Fibroblast of peridontal ligament (primary cell): ENCODE results near the gene VSIG2.

Experiments
- DNase-seq: peaks from one replicate; pipeline ENCODE4 v3.0.0-alpha.2; 2010; ENCODE audit errors: extremely low read depth

The VSIG2 gene

GRCh38 chr11:124763156-124763947 lies 11.3 kb upstream of the VSIG2 start:
- peak; percentile 59 for DNase-seq

GRCh38 chr11:124762624-124763155 lies 10.6 kb upstream of the VSIG2 start:
- no peak for DNase-seq

GRCh38 chr11:124762105-124762623 lies 10.1 kb upstream of the VSIG2 start, which contains the start of gene ESAM:
ESAM (minus strand) TSS chr11:124762290; CDS start chr11:124762154, 136 bp downstream.
- DNase-seq = no peak

GRCh38 chr11:124761301-124762104 lies 9.4 kb upstream of the VSIG2 start:
- no peak for DNase-seq

GRCh38 chr11:124760806-124761205 lies 8.8 kb upstream of the VSIG2 start:
- DNase-seq = no peak

GRCh38 chr11:124760205-124760652 lies 8.2 kb upstream of the VSIG2 start:
- no peak for DNase-seq

- no peak for DNase-seq
Measured at GRCh38 chr11:124759266-124760204, 7.5 kb upstream of the VSIG2 start.

GRCh38 chr11:124758355-124759265 lies 6.6 kb upstream of the VSIG2 start:
- peak; percentile 15 for DNase-seq

- no peak for DNase-seq
Measured at GRCh38 chr11:124757320-124757719, 5.3 kb upstream of the VSIG2 start.

- DNase-seq = no peak
Measured at GRCh38 chr11:124756753-124757227, 4.7 kb upstream of the VSIG2 start.

GRCh38 chr11:124756033-124756752 lies 4.1 kb upstream of the VSIG2 start:
- DNase-seq = no peak

- no peak for DNase-seq
Measured at GRCh38 chr11:124754710-124755109, 2.7 kb upstream of the VSIG2 start.

- DNase-seq = no peak
Measured at GRCh38 chr11:124754309-124754708, 2.3 kb upstream of the VSIG2 start.

GRCh38 chr11:124753624-124754023 lies 1.6 kb upstream of the VSIG2 start:
- no peak for DNase-seq

- no peak for DNase-seq
Measured at GRCh38 chr11:124753205-124753604, 1.1 kb upstream of the VSIG2 start.

GRCh38 chr11:124752471-124753102 lies 532 bp upstream of the VSIG2 start:
- no peak for DNase-seq

- no peak for DNase-seq
Measured at GRCh38 chr11:124751391-124751740, 689 bp downstream of the VSIG2 start.

GRCh38 chr11:124749912-124750311 lies 2.1 kb downstream of the VSIG2 start:
- DNase-seq = no peak
